ENCODE results near the gene YIPF2.
"Not testable (repeated sequence)": the region's sequence is repeated elsewhere in the genome, so short reads cannot be mapped to it uniquely, and the experiment has no call there.

The YIPF2 gene

GRCh38 chr19:10878253-10878652 lies 50.2 kb downstream of the YIPF2 start:
- H3K9ac ChIP-seq: peak overlapping the region; percentile 77
- peaks cover 71% of the 10 kb centered on the region for H3K36me3 ChIP-seq
- peaks cover 99% of the 10 kb centered on the region for H4K20me1 ChIP-seq
- peak overlapping the region; percentile 34; the same call in 1 of the 2 replicates for H3K4me3 ChIP-seq
- no peaks in the 10 kb centered on the region for H3K9me3 ChIP-seq
- peaks cover 92% of the 10 kb centered on the region for H3K4me1 ChIP-seq
- TF ChIP-seq Cebpa-rat (IDR thresholded peaks at IDR 0.05): no peak
- H3K27me3 ChIP-seq: no peaks in the 10 kb centered on the region
- peak overlapping the region; percentile 79 for H3K27ac ChIP-seq
- H3K4me2 ChIP-seq: peak overlapping the region; percentile 90

- H3K9ac ChIP-seq: peak overlapping the region; percentile 77
- peaks cover 99% of the 10 kb centered on the region for H4K20me1 ChIP-seq
- peak overlapping the region; percentile 90 for H3K4me2 ChIP-seq
- H3K27me3 ChIP-seq, H3K9me3 ChIP-seq: not testable (repeated sequence)
- peak overlapping the region; percentile 34; the same call in 1 of the 2 replicates for H3K4me3 ChIP-seq
- peak overlapping the region; percentile 79 for H3K27ac ChIP-seq
- peaks cover 64% of the 10 kb centered on the region for H3K36me3 ChIP-seq
- peaks cover 98% of the 10 kb centered on the region for H3K4me1 ChIP-seq
Measured at GRCh38 chr19:10877608-10878007, 50.8 kb downstream of the YIPF2 start.

GRCh38 chr19:10876459-10877240 lies 51.8 kb downstream of the YIPF2 start:
- no peaks in the 10 kb centered on the region for H3K9me3 ChIP-seq
- no peak overlapping the region for H3K4me3 ChIP-seq
- H3K27me3 ChIP-seq: no peaks in the 10 kb centered on the region
- H3K27ac ChIP-seq: peak overlapping the region; percentile 79
- H3K9ac ChIP-seq: peak overlapping the region; percentile 32; the same call in 1 of the 2 replicates
- peaks cover 91% of the 10 kb centered on the region for H4K20me1 ChIP-seq
- H3K4me1 ChIP-seq: peaks cover 91% of the 10 kb centered on the region
- TF ChIP-seq Cebpa-rat (IDR thresholded peaks at IDR 0.05): no peak
- H3K36me3 ChIP-seq: peaks cover 55% of the 10 kb centered on the region
- H3K4me2 ChIP-seq: peak overlapping the region; percentile 90

- Histone ChIP-seq H3K4me2 (peak overlapping the region; percentile 88), H3K9me3 (no peaks in the 10 kb centered on the region), H3K9ac (no peak overlapping the region), H3K27ac (no peak overlapping the region), H3K4me1 (peaks cover 78% of the 10 kb centered on the region), H3K27me3 (no peaks in the 10 kb centered on the region), H3K4me3 (0 out of 2 replicates have a peak overlapping the region, but pooled peaks have one; percentile 7), H4K20me1 (peaks cover 65% of the 10 kb centered on the region), H3K36me3 (peaks cover 31% of the 10 kb centered on the region)
- TF ChIP-seq Cebpa-rat (IDR thresholded peaks at IDR 0.05): no peak
Measured at GRCh38 chr19:10874024-10874423, 54.4 kb downstream of the YIPF2 start.

- peak overlapping the region; percentile 88 for H3K4me2 ChIP-seq
- peaks cover 31% of the 10 kb centered on the region for H3K36me3 ChIP-seq
- no peaks in the 10 kb centered on the region for H3K27me3 ChIP-seq
- peak overlapping the region; percentile 93 for H3K27ac ChIP-seq
- peaks cover 74% of the 10 kb centered on the region for H3K4me1 ChIP-seq
- H3K4me3 ChIP-seq: peak overlapping the region; percentile 86
- peaks cover 51% of the 10 kb centered on the region for H4K20me1 ChIP-seq
- peak overlapping the region; percentile 93 for H3K9ac ChIP-seq
- H3K9me3 ChIP-seq: no peaks in the 10 kb centered on the region
- TF ChIP-seq Cebpa-rat (IDR thresholded peaks at IDR 0.05): no peak
Measured at GRCh38 chr19:10872546-10873107, 55.8 kb downstream of the YIPF2 start.

All from BLaER1 (cell line).